Measurements from ENCODE around the gene CYP4F2.
"Not testable (repeated sequence)": the region's sequence is repeated elsewhere in the genome, so short reads cannot be mapped to it uniquely, and the experiment has no call there.

The CYP4F2 gene

GRCh38 chr19:15829786-15830185 lies 68.1 kb downstream of the CYP4F2 start:
- no peaks in the 10 kb centered on the region for H3K79me2 ChIP-seq
- H3K4me1 ChIP-seq: no peaks in the 10 kb centered on the region
- H3K9ac ChIP-seq: no peak overlapping the region
- H3K9me3 ChIP-seq (ENCODE audit: control insufficient read depth, low read length): no peaks in the 10 kb centered on the region
- no peak overlapping the region for H3K4me3 ChIP-seq (ENCODE audit: low read depth, low read length)
- no peaks in the 10 kb centered on the region for H3K27me3 ChIP-seq (ENCODE audit: control insufficient read depth, insufficient read depth, low read length)
- H2AFZ ChIP-seq: no peak overlapping the region
- TF ChIP-seq CTCF (IDR thresholded peaks at IDR 0.05): no peak
- H3K4me2 ChIP-seq (ENCODE audit: low read length): no peak overlapping the region
- H3K27ac ChIP-seq: no peak overlapping the region
- H3K36me3 ChIP-seq (ENCODE audit: control insufficient read depth, insufficient read depth, low read length): no peaks in the 10 kb centered on the region

GRCh38 chr19:15829306-15829698 lies 68.6 kb downstream of the CYP4F2 start:
- H3K79me2 ChIP-seq: no peaks in the 10 kb centered on the region
- no peak overlapping the region for H3K9ac ChIP-seq
- H3K4me2 ChIP-seq (ENCODE audit: low read length): no peak overlapping the region
- no peak for TF ChIP-seq CTCF (IDR thresholded peaks at IDR 0.05)
- H3K4me3 ChIP-seq (ENCODE audit: low read depth, low read length): no peak overlapping the region
- no peak overlapping the region for H3K27ac ChIP-seq
- H3K36me3 ChIP-seq (ENCODE audit: control insufficient read depth, insufficient read depth, low read length): no peaks in the 10 kb centered on the region
- no peak overlapping the region for H2AFZ ChIP-seq
- no peaks in the 10 kb centered on the region for H3K9me3 ChIP-seq (ENCODE audit: control insufficient read depth, low read length)
- H3K4me1 ChIP-seq: no peaks in the 10 kb centered on the region
- no peaks in the 10 kb centered on the region for H3K27me3 ChIP-seq (ENCODE audit: control insufficient read depth, insufficient read depth, low read length)

- H3K79me2 ChIP-seq; H3K9ac ChIP-seq; H3K4me3 ChIP-seq (ENCODE audit: low read depth, low read length); H3K9me3 ChIP-seq (ENCODE audit: control insufficient read depth, low read length); H2AFZ ChIP-seq; H3K4me1 ChIP-seq; H3K27ac ChIP-seq; H3K27me3 ChIP-seq (ENCODE audit: control insufficient read depth, insufficient read depth, low read length); H3K4me2 ChIP-seq (ENCODE audit: low read length); H3K36me3 ChIP-seq (ENCODE audit: control insufficient read depth, insufficient read depth, low read length): not testable (repeated sequence)
Measured at GRCh38 chr19:15828611-15829305, 69.1 kb downstream of the CYP4F2 start.

- no peaks in the 10 kb centered on the region for H3K4me1 ChIP-seq
- no peak overlapping the region for H3K4me2 ChIP-seq (ENCODE audit: low read length)
- H3K36me3 ChIP-seq (ENCODE audit: control insufficient read depth, insufficient read depth, low read length): no peaks in the 10 kb centered on the region
- H3K27ac ChIP-seq: no peak overlapping the region
- no peaks in the 10 kb centered on the region for H3K79me2 ChIP-seq
- no peak overlapping the region for H3K4me3 ChIP-seq (ENCODE audit: low read depth, low read length)
- no peaks in the 10 kb centered on the region for H3K27me3 ChIP-seq (ENCODE audit: control insufficient read depth, insufficient read depth, low read length)
- H2AFZ ChIP-seq: no peak overlapping the region
- TF ChIP-seq CTCF (IDR thresholded peaks at IDR 0.05): no peak
- H3K9ac ChIP-seq: no peak overlapping the region
- no peaks in the 10 kb centered on the region for H3K9me3 ChIP-seq (ENCODE audit: control insufficient read depth, low read length)
Measured at GRCh38 chr19:15828121-15828610, 69.7 kb downstream of the CYP4F2 start.
